Measurements from ENCODE around the gene DGKB.

DNA sequence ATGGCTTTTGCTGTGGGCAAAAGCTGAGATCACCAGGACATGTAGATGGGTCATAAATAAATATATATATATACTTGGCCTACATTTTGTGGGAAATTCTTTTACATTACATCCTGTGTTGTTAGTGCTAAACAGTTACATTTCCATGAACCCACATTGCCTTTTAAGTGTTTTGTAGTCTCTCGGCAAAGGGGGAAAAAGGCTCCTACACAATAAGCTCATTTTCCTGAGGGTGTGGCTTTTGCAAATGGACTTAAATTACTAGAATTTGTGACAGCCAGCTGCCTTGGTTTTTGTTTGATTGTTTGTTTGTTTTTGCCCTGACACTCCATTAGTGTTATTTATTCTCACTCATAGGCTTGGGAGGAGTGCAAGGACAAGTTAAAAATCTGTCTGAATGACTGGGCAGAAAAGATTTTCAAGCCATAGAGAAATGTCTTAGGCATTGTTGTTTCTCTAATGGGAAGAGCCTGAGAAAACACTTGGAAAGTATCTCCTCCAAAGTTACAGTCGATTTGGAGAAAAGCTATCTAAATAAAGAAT lies 128.8 kb downstream of the DGKB start:
- TF ChIP-seq MXD4 (CRISPR knock-in tag; IDR thresholded peaks at IDR 0.05; ENCODE audit: borderline replicate concordance): no peak
- TF ChIP-seq, protein P1, sequence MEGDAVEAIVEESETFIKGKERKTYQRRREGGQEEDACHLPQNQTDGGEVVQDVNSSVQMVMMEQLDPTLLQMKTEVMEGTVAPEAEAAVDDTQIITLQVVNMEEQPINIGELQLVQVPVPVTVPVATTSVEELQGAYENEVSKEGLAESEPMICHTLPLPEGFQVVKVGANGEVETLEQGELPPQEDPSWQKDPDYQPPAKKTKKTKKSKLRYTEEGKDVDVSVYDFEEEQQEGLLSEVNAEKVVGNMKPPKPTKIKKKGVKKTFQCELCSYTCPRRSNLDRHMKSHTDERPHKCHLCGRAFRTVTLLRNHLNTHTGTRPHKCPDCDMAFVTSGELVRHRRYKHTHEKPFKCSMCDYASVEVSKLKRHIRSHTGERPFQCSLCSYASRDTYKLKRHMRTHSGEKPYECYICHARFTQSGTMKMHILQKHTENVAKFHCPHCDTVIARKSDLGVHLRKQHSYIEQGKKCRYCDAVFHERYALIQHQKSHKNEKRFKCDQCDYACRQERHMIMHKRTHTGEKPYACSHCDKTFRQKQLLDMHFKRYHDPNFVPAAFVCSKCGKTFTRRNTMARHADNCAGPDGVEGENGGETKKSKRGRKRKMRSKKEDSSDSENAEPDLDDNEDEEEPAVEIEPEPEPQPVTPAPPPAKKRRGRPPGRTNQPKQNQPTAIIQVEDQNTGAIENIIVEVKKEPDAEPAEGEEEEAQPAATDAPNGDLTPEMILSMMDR (IDR thresholded peaks at IDR 0.05): no peak
- no peak for TF ChIP-seq NFATC4 (CRISPR knock-in tag; IDR thresholded peaks at IDR 0.05)
- no peak for TF ChIP-seq RELA (CRISPR knock-in tag; IDR thresholded peaks at IDR 0.05; ENCODE audit: borderline replicate concordance)
- TF ChIP-seq, protein P2, sequence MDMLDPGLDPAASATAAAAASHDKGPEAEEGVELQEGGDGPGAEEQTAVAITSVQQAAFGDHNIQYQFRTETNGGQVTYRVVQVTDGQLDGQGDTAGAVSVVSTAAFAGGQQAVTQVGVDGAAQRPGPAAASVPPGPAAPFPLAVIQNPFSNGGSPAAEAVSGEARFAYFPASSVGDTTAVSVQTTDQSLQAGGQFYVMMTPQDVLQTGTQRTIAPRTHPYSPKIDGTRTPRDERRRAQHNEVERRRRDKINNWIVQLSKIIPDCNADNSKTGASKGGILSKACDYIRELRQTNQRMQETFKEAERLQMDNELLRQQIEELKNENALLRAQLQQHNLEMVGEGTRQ (CRISPR knock-in tag; IDR thresholded peaks at IDR 0.05): no peak
